Adrenal gland (tissue), 5 donors: Measurements from ENCODE around the gene FAM83D.

ENCODE experiments used
- CTCF ChIP-seq, 6 experiments: fragments of 450-650 bp in 4 of 6; fragments of 200-600 bp in 2 of 6; sonication (generic) in 1 of 6; IDR thresholded peaks; 1 replicate in 5 of 6; 2 replicates in 1 of 6; pipeline versions ENCODE4 v1.5.1 to v1.8.0; 2016 to 2021; ENCODE audit warnings: antibody characterized with exemption in 6 of 6, mild to moderate bottlenecking in 2 of 6, moderate library complexity in 1 of 6
- POLR2A ChIP-seq, 2 donors: fragments of 450-650 bp; IDR thresholded peaks; one replicate each; pipeline ENCODE4 v1.6.1; 2017; ENCODE audit warnings: antibody characterized with exemption in 2 of 2, mild to moderate bottlenecking in 2 of 2, moderate library complexity in 1 of 2
- donor health status: DM: no; HTN: no; CAD: no.

GRCh38 chr20:38885357-38885756 is 40.9 kb upstream of the FAM83D start:
- TF ChIP-seq CTCF (IDR thresholded peaks at IDR 0.05) (no peak), POLR2A (IDR thresholded peaks at IDR 0.05) (no peak)
